MM.1S (cell line): ENCODE results near the gene ADSS1.

Experiments used
- EZH2 ChIP-seq: fragments of 300-600 bp; sonication (generic); optimal IDR thresholded peaks from 2 replicates; pipeline ENCODE3; 2017; ENCODE audit warnings: low read depth, mild to moderate bottlenecking, antibody characterized with exemption, low read length, mixed read lengths
- EZH2phosphoT487 ChIP-seq: fragments of 300-600 bp; sonication (generic); IDR thresholded peaks from 2 replicates; pipeline ENCODE4 v1.6.1; 2018; ENCODE audit warnings: antibody characterized with exemption, low read length

- TF ChIP-seq EZH2 (no peak), EZH2phosphoT487 (no peak)
Measured at GRCh38 chr14:104794993-104795780, 71.2 kb downstream of the ADSS1 start, which contains the start of gene AKT1.
